Coronary artery (tissue), 2 donors: ENCODE data around the gene LMX1A.

ENCODE experiments used
- DNase-seq: peaks from one replicate; pipeline ENCODE4 v3.0.0-alpha.2; 2017; ENCODE audit warnings: low spot score
- H3K27ac ChIP-seq, 2 donors: fragments of 200-600 bp; sonication (generic); one replicate each; pipeline ENCODE4 v1.5.1; 2016 to 2019
- H3K4me3 ChIP-seq: fragments of 200-600 bp; sonication (generic); 2 replicates; pipeline ENCODE4 v1.5.1; 2016; ENCODE audit warnings: mild to moderate bottlenecking, moderate library complexity
- TF ChIP-seq, protein P1 (sequence below): fragments of 200-600 bp; sonication (generic); IDR thresholded peaks from one replicate; pipeline ENCODE4 v1.5.1; 2019; ENCODE audit warnings: antibody characterized with exemption

LMX1A gene

DNA sequence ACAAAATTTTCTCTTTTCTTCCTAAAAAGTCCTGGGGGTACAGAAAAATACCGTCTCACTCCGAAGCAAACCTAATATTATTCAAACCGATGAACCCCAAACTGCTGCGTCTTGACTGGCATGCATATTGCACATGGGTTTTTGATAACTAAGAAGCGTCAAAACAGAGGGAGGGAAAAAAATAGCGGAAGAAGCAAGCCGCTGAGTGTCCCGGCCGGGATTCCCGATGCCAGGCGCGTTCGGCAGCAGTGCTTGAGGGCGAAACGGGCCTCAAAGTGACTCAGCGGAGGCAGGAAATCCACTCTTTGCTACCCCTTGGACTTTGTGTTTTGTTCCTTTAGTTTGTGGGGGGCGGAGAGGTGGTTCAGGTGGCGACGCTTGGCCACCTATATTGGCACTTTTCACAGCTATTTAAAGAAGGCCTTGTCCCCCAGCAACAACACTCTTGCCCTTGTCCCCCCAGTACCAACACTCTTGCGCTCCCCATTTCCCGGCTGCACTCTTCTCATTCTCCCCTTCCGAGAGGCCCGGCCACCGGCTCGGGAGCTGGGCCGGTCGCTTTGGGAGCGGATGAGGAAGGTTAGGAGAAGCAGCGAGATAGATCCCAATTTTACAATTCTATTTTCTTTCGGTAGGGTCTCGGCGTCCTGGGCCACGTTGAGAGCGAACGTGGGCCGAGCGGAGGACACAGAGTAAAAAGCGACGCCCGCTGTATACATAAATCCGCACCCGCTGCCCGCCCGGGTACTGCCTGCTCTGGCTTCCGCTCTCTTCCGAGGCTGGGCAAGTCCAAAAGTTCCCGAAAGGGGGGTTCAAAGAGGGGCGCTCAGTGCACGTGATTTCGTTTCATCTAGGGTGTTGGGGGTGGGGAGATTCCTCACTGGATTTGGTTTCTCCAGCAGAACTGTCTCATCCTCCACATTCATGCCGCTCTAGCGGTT is 2.5 kb downstream of the LMX1A start:
- no peak for DNase-seq
- Histone ChIP-seq H3K27ac (no peak overlapping the region), H3K4me3 (no peak overlapping the region)
- TF ChIP-seq, protein P1, sequence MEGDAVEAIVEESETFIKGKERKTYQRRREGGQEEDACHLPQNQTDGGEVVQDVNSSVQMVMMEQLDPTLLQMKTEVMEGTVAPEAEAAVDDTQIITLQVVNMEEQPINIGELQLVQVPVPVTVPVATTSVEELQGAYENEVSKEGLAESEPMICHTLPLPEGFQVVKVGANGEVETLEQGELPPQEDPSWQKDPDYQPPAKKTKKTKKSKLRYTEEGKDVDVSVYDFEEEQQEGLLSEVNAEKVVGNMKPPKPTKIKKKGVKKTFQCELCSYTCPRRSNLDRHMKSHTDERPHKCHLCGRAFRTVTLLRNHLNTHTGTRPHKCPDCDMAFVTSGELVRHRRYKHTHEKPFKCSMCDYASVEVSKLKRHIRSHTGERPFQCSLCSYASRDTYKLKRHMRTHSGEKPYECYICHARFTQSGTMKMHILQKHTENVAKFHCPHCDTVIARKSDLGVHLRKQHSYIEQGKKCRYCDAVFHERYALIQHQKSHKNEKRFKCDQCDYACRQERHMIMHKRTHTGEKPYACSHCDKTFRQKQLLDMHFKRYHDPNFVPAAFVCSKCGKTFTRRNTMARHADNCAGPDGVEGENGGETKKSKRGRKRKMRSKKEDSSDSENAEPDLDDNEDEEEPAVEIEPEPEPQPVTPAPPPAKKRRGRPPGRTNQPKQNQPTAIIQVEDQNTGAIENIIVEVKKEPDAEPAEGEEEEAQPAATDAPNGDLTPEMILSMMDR = no peak

DNA sequence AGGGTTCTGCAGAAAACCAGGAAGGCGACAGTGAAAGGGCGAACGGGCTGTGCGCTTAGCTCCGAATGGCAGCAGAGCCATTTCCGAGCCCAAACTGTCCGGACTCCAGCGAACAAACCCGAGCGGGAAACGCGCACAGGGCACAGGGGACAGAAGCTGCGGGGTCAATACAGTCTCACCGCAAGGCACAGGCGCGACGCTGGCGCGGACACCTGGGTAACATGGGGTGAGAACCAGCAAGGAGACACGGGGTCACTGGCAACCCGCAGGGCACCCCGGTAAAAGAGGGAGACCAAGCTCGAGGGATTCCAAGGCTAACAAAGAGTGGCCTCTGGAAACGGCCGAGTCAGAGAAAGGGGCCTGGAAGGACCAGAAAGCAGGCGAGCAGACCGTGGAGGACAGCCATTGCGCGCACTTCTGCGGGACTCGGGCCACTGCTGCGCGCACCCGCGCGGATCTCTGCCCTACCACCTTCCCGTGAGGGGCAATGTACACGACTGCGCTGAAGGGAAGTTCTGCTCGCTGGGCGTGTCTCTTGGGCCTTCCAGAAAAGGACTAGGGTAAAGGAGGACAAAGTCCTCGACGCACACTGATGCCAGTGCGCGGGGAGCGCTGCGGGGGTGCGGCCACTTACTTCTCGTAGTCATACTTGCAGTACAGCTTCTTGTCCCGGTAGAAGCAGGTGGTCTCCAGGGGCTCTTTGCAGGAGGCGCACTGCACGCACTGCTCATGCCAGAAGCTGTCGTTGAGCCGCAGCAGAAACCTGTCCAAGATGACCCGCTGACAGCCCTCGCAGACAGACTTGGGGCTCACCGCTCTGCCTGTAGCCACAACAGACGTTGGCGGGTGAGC is 3.8 kb downstream of the LMX1A start:
- TF ChIP-seq, protein P1 = no peak
- Histone ChIP-seq H3K27ac (no peak overlapping the region), H3K4me3 (no peak overlapping the region)
- no peak for DNase-seq

DNA sequence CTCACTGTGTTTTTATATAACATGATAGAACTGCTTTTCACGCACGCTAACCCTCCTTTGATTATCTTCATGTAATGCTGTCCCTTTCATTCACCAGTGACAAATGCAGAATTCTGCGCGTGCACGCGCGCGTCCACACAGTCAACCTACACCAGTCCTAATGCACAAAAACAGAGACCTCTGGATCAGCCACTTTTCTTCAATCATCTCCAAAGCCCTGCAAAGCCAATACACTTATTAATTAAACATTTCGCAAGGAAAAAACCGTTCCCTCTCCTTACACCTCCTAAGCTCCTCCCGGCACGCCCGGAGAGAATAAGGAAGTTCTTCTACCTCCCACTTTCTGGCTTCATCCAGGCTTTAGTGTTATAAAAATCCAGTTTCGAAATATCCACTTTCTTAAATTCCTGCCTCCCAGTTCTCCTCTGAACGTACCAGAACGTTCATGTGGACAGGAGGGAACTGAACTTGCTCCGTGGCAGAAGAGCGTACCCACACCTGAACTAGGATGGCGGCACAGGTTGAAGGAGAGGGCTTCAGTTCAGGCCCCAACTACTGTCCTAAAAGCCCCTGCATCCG is 4.6 kb downstream of the LMX1A start:
- no peak for DNase-seq
- Histone ChIP-seq H3K27ac (no peak overlapping the region), H3K4me3 (no peak overlapping the region)
- TF ChIP-seq, protein P1 = no peak

DNA sequence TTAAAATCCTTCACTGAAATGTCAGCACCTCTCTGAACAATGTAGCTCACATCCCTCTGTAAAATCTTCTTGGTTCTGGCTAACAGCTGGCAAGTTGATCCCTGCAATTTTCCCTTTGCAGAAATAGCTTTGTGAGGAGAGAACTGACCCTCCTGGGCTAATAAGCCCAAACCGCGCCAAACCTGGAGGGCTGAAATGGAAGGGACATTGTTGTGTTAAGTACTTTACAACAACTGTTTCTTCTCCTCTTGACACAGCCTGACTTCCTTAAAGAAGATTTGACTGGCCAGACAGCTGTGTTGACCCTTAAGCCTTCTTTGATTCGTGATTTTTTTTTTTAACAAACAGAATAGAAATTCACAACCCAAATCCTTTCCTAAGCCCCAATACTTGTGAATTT is 5.7 kb downstream of the LMX1A start:
- no peak overlapping the region for H3K27ac ChIP-seq
- DNase-seq = no peak
- TF ChIP-seq, protein P1 = no peak
- H3K4me3 ChIP-seq = no peak overlapping the region

DNA sequence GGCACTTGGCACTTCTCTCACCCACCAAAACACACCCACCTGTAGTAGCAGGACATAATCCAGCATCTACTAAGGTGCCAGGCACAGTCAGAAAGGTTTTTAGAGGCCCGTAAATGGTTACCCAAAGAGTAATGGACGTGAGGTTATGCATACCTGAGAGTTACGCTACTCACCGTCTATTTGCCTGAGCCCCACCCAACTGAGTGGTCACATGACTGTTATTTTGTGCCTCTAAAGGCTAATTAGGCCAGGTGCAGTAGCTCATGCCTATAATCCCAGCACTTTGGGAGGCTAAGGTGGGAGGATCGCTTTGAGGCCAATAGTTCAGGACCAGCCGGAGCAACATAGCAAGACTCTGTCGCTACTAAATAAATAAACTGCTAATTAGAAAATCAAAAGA is 11.0 kb downstream of the LMX1A start:
- Histone ChIP-seq H3K4me3 (no peak overlapping the region), H3K27ac (no peak overlapping the region)
- TF ChIP-seq, protein P1 = no peak
- no peak for DNase-seq

DNA sequence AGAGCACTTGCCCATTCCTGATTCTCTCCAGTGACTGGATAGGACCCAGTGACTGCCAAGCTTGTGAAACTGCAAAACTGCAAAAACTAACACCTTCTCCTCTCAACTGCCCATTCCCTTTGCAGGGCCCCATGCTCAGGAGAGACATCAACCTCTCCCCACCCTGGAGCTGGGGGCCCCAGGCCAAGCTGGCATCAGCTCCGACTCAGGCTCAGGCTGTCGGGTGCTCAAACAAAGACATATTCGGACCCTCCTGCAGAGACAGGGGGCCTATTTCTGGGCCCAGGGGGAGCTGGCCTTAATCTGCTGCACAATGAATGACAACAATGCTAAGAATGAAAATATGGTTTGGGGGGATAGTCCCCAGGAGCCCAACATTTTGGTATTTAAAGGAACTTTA is 11.8 kb downstream of the LMX1A start:
- Histone ChIP-seq H3K27ac (no peak overlapping the region), H3K4me3 (no peak overlapping the region)
- TF ChIP-seq, protein P1 = no peak
- DNase-seq = no peak
